ENCODE results near the gene CHMP5.
A peak's percentile ranks its signal among the peaks of the same experiment; 100 is the strongest.

The CHMP5 gene

DNA sequence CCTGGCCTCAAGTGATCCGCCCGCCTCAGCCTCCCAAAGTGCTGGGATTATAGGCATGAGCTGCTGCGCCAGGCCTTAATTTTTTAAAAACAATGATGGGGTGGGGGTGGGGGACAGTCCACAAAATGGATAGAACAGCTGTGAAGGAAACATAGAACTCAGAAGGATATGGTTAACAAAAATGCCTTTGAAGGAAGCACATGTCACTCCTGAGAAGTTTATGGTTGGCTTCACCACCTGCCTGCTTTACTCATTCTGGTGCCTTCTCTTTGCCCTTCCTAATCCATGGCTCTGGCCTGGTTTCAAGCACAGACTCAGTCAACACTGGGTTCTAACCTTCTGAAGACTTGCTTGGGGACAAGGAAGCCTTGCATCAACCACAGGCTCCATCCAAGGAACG, 10.6 kb upstream of the CHMP5 start:
- TF ChIP-seq POLR2AphosphoS5 (IDR thresholded peaks at IDR 0.05; ENCODE audit: low read depth, low read length) (no peak), SPI1 (IDR thresholded peaks at IDR 0.05; ENCODE audit: low read depth, low read length) (no peak)
- DNase-seq (ENCODE audit: insufficient read length, low spot score) (no peak), FAIRE-seq (no peak)

GRCh38 chr9:33255014-33255413, 9.8 kb upstream of the CHMP5 start:
- DNase-seq (ENCODE audit: insufficient read length, low spot score) (no peak), FAIRE-seq (no peak)
- no peak for TF ChIP-seq PAX5 (IDR thresholded peaks at IDR 0.05; ENCODE audit: insufficient read depth, low read length, severe bottlenecking)
- TF ChIP-seq POU2F2 (IDR thresholded peaks at IDR 0.05; ENCODE audit: low read depth, low read length): no peak
- no peak for TF ChIP-seq POLR2A (IDR thresholded peaks at IDR 0.05; ENCODE audit: low read depth, low read length)
- no peak for TF ChIP-seq SPI1 (IDR thresholded peaks at IDR 0.05; ENCODE audit: low read depth, low read length)
- no peak for TF ChIP-seq POLR2AphosphoS5 (IDR thresholded peaks at IDR 0.05; ENCODE audit: low read depth, low read length)
- no peak for TF ChIP-seq TAF1 (IDR thresholded peaks at IDR 0.05; ENCODE audit: low read depth, low read length)

DNA sequence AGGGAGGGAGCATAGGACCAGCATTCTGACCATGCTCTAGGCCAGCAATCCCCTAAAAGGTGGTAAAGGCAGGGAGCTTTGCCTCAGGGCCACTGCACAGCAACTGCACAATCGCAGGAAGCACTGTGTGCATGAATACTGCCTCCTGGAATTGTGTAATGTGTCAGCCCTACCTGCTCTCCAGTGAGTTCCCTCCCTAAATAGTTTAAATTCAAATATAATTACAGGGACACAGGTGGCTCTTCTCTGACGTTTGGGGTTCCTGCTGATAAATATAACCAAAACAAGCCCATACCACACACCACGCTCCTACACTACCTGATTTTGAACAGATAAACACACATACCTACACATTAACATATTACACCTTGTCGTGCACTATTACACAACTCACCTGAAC, 9.4 kb upstream of the CHMP5 start:
- FAIRE-seq: no peak
- TF ChIP-seq SPI1 (IDR thresholded peaks at IDR 0.05; ENCODE audit: low read depth, low read length): no peak
- no peak for TF ChIP-seq TAF1 (IDR thresholded peaks at IDR 0.05; ENCODE audit: low read depth, low read length)
- no peak for TF ChIP-seq POLR2AphosphoS5 (IDR thresholded peaks at IDR 0.05; ENCODE audit: low read depth, low read length)
- TF ChIP-seq POLR2A (IDR thresholded peaks at IDR 0.05; ENCODE audit: low read depth, low read length): no peak
- no peak for TF ChIP-seq PAX5 (IDR thresholded peaks at IDR 0.05; ENCODE audit: insufficient read depth, low read length, severe bottlenecking)
- TF ChIP-seq POU2F2 (IDR thresholded peaks at IDR 0.05; ENCODE audit: low read depth, low read length): no peak
- DNase-seq (ENCODE audit: insufficient read length, low spot score): no peak

- FAIRE-seq (no peak), DNase-seq (ENCODE audit: insufficient read length, low spot score) (no peak)
- TF ChIP-seq PAX5 (IDR thresholded peaks at IDR 0.05; ENCODE audit: insufficient read depth, low read length, severe bottlenecking) (no peak), TAF1 (IDR thresholded peaks at IDR 0.05; ENCODE audit: low read depth, low read length) (no peak), POLR2AphosphoS5 (IDR thresholded peaks at IDR 0.05; ENCODE audit: low read depth, low read length) (no peak), SPI1 (IDR thresholded peaks at IDR 0.05; ENCODE audit: low read depth, low read length) (no peak), POLR2A (IDR thresholded peaks at IDR 0.05; ENCODE audit: low read depth, low read length) (no peak), POU2F2 (IDR thresholded peaks at IDR 0.05; ENCODE audit: low read depth, low read length) (no peak)
Measured at GRCh38 chr9:33256236-33256635, 8.6 kb upstream of the CHMP5 start.

DNA sequence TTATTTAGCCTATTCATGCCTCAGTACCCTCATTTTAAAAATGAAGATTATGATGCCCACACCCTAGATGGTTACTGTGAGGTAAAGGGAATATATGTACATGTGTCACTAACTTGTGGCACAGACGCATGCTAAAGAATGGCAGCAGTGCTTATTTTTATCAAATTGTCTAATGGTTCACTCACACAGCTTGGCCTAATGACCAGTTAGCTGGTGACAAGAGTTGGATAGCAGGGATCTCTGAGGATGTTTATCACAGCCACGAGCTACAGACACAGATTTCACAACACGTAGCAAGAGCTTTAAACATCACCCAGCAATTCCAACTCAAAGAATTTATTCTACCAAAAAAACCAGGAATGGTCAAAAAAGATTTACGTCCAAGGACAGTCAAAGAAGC, 7.6 kb upstream of the CHMP5 start:
- no peak for TF ChIP-seq TAF1 (IDR thresholded peaks at IDR 0.05; ENCODE audit: low read depth, low read length)
- no peak for DNase-seq (ENCODE audit: insufficient read length, low spot score)
- FAIRE-seq: no peak

DNA sequence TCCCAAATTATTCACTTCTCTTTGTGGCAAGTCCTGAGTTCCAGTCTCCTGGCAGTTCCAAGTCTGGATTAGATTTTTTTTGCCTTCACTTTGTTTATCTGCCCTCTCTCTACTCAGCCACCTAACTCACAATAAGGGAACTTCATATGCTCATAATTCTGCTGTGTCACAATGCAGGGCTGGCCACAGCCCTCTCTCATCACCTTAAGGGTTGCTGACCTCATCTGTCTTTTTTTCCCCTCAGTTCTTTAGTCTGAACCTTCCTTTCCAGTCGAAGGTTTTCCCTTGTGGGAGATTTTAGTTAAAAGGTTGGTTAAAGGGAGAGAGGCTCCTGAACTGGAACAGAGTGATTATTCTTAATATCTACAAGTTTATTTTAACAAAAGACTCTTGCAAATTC, 4.5 kb upstream of the CHMP5 start:
- no peak for TF ChIP-seq SPI1 (IDR thresholded peaks at IDR 0.05; ENCODE audit: low read depth, low read length)
- no peak for TF ChIP-seq POLR2AphosphoS5 (IDR thresholded peaks at IDR 0.05; ENCODE audit: low read depth, low read length)
- TF ChIP-seq TAF1 (IDR thresholded peaks at IDR 0.05; ENCODE audit: low read depth, low read length): no peak
- TF ChIP-seq POU2F2 (IDR thresholded peaks at IDR 0.05; ENCODE audit: low read depth, low read length): no peak
- no peak for TF ChIP-seq POLR2A (IDR thresholded peaks at IDR 0.05; ENCODE audit: low read depth, low read length)
- TF ChIP-seq PAX5 (IDR thresholded peaks at IDR 0.05; ENCODE audit: insufficient read depth, low read length, severe bottlenecking): no peak
- FAIRE-seq (no peak), DNase-seq (ENCODE audit: insufficient read length, low spot score) (no peak)

- TF ChIP-seq TAF1 (IDR thresholded peaks at IDR 0.05; ENCODE audit: low read depth, low read length) (no peak), POU2F2 (IDR thresholded peaks at IDR 0.05; ENCODE audit: low read depth, low read length) (no peak), SPI1 (IDR thresholded peaks at IDR 0.05; ENCODE audit: low read depth, low read length) (no peak), POLR2A (IDR thresholded peaks at IDR 0.05; ENCODE audit: low read depth, low read length) (no peak), POLR2AphosphoS5 (IDR thresholded peaks at IDR 0.05; ENCODE audit: low read depth, low read length) (no peak), PAX5 (IDR thresholded peaks at IDR 0.05; ENCODE audit: insufficient read depth, low read length, severe bottlenecking) (no peak)
- DNase-seq (ENCODE audit: insufficient read length, low spot score) (no peak), FAIRE-seq (peak; percentile 88)
Measured at GRCh38 chr9:33263131-33264002, 1.5 kb upstream of the CHMP5 start.

GRCh38 chr9:33264003-33264472, 811 bp upstream of the CHMP5 start:
- peak; percentile 34 for DNase-seq (ENCODE audit: insufficient read length, low spot score)

GRCh38 chr9:33265211-33265865, 489 bp downstream of the CHMP5 start:
- TF ChIP-seq POLR2A (IDR thresholded peaks at IDR 0.05; ENCODE audit: low read depth, low read length) (0 out of 2 replicates have a peak, but pooled peaks have one; percentile 3), POU2F2 (IDR thresholded peaks at IDR 0.05; ENCODE audit: low read depth, low read length) (no peak), TAF1 (IDR thresholded peaks at IDR 0.05; ENCODE audit: low read depth, low read length) (no peak), POLR2AphosphoS5 (IDR thresholded peaks at IDR 0.05; ENCODE audit: low read depth, low read length) (peak; percentile 19; the same call in 1 of the 2 replicates)
- no peak for DNase-seq (ENCODE audit: insufficient read length, low spot score)
- FAIRE-seq: no peak

More at GRCh38 chr9:33264003-33264472, 811 bp upstream of the CHMP5 start:
- no peak for TF ChIP-seq SPI1 (IDR thresholded peaks at IDR 0.05; ENCODE audit: low read depth, low read length)
- TF ChIP-seq POLR2AphosphoS5 (IDR thresholded peaks at IDR 0.05; ENCODE audit: low read depth, low read length): no peak
- TF ChIP-seq POLR2A (IDR thresholded peaks at IDR 0.05; ENCODE audit: low read depth, low read length): peak; percentile 56; the same call in 1 of the 2 replicates
- FAIRE-seq: no peak

Data from GM12891 (cell line).